ENCODE results near the gene CYP1A1. TPM values are rescaled to one million over a fixed set of nuclear protein-coding genes. Genes with fewer than 3 reads are reported as not detected.
"Not testable (repeated sequence)": the region's sequence is repeated elsewhere in the genome, so short reads cannot be mapped to it uniquely, and the experiment has no call there.

The CYP1A1 gene
- total RNA-seq, 1 experiment from 2014 or later = 2.7 TPM

- in situ Hi-C loops (cut with HindIII; ENCODE audit: low pct_unique_long_range_greater_than_20kb, low sequenced_read_pairs) = loop anchor here (10.0 to 25.0 kb wide), 2 partner anchors 115 to 212 kb away; partner anchors contain the start of gene RPP25
- no peak for DNase-seq (ENCODE audit: low read depth, low spot score)
Measured at GRCh38 chr15:74749832-74750231, 24.5 kb upstream of the CYP1A1 start.

GRCh38 chr15:74748322-74748946 lies 23.1 kb upstream of the CYP1A1 start, which contains the start of gene CYP1A2:
TSS of gene CYP1A2 (plus strand) at chr15:74748845. CDS start at chr15:74749739, 894 bp downstream.
- in situ Hi-C loops (cut with HindIII; ENCODE audit: low pct_unique_long_range_greater_than_20kb, low sequenced_read_pairs) = no loop called here
- no peak for DNase-seq (ENCODE audit: low read depth, low spot score)

DNA sequence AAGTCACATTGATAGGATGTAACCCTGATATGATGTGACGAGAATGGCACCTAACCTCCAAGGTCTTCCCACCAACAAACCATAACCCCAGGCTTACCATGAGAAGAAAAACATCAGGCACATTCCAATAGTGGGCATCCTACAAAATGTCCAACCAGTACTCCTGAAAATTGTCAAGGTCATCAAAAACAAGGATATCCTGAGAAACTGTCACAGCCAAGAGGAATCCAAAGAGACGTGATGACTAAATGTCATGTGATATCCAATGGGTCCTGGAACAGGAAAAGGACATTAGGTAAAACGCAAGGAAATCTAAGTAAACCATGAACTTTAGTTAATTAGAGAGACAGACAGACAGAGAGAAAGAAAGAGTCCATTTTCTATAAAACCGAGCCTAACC lies 21.1 kb upstream of the CYP1A1 start:
- in situ Hi-C loops (cut with HindIII; ENCODE audit: low pct_unique_long_range_greater_than_20kb, low sequenced_read_pairs) = no loop called here
- peak; percentile 39 for DNase-seq (ENCODE audit: low read depth, low spot score)

DNA sequence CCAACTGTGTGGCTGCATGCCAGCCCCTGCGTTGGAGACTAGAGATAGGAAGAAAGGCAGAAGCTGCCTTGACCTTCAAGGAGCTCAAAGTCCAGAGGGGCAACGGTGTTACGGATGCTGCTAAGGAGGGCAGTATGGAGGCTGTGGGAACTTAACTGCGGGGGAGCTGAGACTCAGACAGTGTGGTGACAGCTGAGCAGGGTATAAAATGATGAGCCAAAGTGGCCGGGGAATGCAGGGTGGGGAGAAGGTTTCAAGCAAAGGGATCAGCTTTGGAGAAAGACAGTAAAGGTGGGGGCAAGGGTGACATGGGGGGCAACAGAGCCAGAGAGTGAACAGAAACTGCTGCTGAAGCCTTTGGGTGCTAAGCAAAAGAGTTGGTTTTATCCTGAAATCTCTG lies 17.1 kb upstream of the CYP1A1 start:
- DNase-seq (ENCODE audit: low read depth, low spot score) = no peak
- in situ Hi-C loops (cut with HindIII; ENCODE audit: low pct_unique_long_range_greater_than_20kb, low sequenced_read_pairs) = no loop called here

DNA sequence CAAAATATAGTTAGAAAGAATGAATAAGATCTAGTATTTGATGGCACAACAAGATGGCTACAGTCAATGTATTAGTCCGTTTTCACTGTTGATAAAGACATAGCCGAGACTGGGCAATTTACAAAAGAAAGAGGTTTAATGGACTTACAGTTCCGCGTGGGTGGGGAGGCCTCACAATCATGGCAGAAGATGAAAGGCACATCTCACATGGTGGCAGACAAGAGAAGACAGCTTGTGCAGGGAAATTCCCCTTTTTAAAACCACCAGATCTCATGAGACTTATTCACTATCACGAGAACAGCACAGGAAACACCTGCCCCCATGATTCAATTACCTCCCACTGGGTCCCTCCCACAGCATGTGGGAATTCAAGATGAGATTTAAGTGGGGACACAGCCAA lies 12.9 kb upstream of the CYP1A1 start:
- peak; percentile 49 for DNase-seq (ENCODE audit: low read depth, low spot score)
- in situ Hi-C loops (cut with HindIII; ENCODE audit: low pct_unique_long_range_greater_than_20kb, low sequenced_read_pairs) = not testable (repeated sequence)

GRCh38 chr15:74735305-74735704 lies 10.0 kb upstream of the CYP1A1 start:
- in situ Hi-C loops (cut with HindIII; ENCODE audit: low pct_unique_long_range_greater_than_20kb, low sequenced_read_pairs) = no loop called here
- no peak for DNase-seq (ENCODE audit: low read depth, low spot score)

GRCh38 chr15:74733269-74733668 lies 7.9 kb upstream of the CYP1A1 start:
- in situ Hi-C loops (cut with HindIII; ENCODE audit: low pct_unique_long_range_greater_than_20kb, low sequenced_read_pairs) = no loop called here
- DNase-seq (ENCODE audit: low read depth, low spot score) = no peak

GRCh38 chr15:74732846-74733245 lies 7.5 kb upstream of the CYP1A1 start:
- DNase-seq (ENCODE audit: low read depth, low spot score) = no peak
- in situ Hi-C loops (cut with HindIII; ENCODE audit: low pct_unique_long_range_greater_than_20kb, low sequenced_read_pairs) = no loop called here

DNA sequence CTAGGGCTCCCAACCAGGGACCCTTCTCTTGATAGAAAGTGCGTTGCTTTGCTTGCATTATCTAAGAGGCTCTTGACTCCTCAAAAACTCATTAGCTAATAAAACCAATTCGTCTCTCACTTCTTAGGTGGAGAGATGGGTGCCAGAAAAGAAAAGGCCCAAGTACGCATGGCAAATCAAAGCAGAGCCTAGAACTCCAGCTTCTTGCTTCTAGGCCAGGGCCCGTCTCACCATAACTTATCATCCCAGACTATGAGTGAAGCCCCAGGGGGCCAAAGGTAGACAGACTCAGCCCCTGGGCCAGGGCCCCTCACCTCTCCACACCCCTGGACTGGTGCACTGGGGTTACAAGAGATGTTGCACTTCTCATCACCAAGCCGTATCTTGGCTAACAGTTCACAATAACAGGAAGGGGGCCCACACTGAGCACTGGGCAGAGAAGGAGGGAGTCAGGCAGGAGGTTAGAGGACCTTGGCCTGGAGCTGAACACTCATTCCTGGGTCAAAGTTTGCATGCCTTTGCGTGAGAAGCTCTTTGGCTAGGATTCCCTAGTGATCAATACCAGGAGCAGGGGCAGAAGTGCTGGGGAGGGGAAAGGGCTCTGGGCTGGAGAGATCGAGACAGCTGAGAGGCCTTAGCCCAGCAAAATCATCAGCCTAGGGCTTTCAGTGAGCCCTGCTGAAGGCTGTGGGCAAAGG lies 5.4 kb upstream of the CYP1A1 start:
- DNase-seq (ENCODE audit: low read depth, low spot score) = no peak

GRCh38 chr15:74729372-74729771 lies 4.0 kb upstream of the CYP1A1 start:
- DNase-seq (ENCODE audit: low read depth, low spot score); in situ Hi-C loops (cut with HindIII; ENCODE audit: low pct_unique_long_range_greater_than_20kb, low sequenced_read_pairs): not testable (repeated sequence)

More for the DNA sequence above, 5.4 kb upstream of the CYP1A1 start:
- in situ Hi-C loops (cut with HindIII; ENCODE audit: low pct_unique_long_range_greater_than_20kb, low sequenced_read_pairs) = no loop called here

DNA sequence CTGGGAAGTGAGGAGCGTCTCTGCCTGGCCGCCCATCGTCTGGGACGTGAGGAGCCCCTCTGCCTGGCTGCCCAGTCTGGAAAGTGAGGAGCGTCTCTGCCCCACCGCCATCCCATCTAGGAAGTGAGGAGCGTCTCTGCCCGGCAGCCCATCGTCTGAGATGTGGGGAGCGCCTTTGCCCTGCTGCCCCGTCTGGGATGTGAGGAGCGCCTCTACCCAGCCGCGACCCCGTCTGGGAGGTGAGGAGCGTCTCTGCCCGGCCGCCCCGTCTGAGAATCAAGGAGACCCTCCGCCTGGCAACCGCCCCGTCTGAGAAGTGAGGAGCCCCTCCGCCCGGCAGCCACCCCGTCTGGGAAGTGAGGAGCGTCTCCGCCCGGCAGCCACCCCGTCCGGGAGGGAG lies 3.4 kb upstream of the CYP1A1 start:
- in situ Hi-C loops (cut with HindIII; ENCODE audit: low pct_unique_long_range_greater_than_20kb, low sequenced_read_pairs); DNase-seq (ENCODE audit: low read depth, low spot score): not testable (repeated sequence)

GRCh38 chr15:74727727-74728126 lies 2.4 kb upstream of the CYP1A1 start:
- no peak for DNase-seq (ENCODE audit: low read depth, low spot score)
- in situ Hi-C loops (cut with HindIII; ENCODE audit: low pct_unique_long_range_greater_than_20kb, low sequenced_read_pairs) = no loop called here

DNA sequence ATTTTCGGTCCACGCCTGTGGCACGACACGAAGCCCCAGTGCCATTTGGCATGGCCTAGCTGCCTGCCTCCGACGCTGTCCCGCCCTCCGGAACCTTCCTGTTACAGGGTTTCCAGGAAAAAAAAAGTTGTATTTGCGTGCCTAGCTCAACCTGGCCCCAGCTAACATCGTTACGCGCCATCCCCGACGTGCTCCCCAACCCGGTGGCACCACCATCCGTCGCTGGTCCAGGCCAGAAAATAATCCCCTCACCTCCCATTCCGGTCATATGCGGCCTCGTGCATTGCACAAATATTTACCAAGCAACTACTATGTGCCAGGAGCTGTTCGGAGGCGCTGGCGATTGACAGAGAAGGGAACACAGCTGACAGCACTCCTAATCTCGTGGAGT lies 1.4 kb upstream of the CYP1A1 start:
- no peak for DNase-seq (ENCODE audit: low read depth, low spot score)
- in situ Hi-C loops (cut with HindIII; ENCODE audit: low pct_unique_long_range_greater_than_20kb, low sequenced_read_pairs) = no loop called here

DNA sequence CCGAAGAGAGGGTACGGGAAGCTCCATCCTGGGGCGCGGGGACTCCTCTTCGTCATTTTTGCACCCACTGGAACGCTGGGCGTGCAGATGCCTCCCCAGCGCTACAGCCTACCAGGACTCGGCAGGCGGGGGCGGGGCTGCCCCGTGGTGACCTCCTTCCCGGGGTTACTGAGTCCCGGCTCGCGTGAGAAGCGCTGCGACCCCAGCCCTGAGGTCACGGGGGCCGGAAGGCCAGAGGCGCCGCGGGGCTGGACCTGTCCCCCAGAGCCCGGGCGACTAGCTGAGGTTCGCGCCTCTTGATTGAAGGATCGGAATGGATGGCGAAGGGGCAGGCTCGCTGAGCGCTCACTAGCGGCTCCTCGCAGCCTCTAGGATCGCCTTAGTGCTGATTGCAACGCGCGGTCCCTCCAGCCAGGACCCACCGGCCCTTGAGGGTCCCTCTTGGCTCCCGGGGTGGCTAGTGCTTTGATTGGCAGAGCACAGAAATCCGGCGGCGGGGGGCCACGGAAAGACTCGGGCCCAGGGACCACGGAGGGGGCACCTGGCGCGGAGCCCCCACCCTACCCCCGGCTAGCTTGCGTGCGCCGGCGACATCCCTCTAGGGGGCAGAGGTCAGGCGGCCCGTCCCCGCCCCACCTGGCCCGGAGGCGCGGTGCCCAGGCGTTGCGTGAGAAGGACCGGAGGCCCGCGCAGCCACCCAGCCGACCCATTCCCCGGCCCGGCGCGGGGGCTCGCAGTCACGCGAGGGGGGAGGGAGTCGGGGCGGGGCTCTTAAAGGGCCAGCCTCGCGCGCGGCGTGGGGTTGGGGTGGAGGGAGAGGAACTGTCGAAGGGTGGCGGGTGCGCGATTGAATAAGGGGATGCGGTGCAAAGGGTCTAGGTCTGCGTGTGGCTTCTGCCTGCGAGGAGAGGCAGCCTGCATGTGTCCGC lies 781 bp upstream of the CYP1A1 start:
- in situ Hi-C loops (cut with HindIII; ENCODE audit: low pct_unique_long_range_greater_than_20kb, low sequenced_read_pairs) = no loop called here
- DNase-seq (ENCODE audit: low read depth, low spot score) = peak; percentile 26

- no peak for DNase-seq (ENCODE audit: low read depth, low spot score)
- in situ Hi-C loops (cut with HindIII; ENCODE audit: low pct_unique_long_range_greater_than_20kb, low sequenced_read_pairs) = no loop called here
Measured at GRCh38 chr15:74724570-74725224, 631 bp downstream of the CYP1A1 start.

GRCh38 chr15:74723754-74724334 lies 1.5 kb downstream of the CYP1A1 start:
- in situ Hi-C loops (cut with HindIII; ENCODE audit: low pct_unique_long_range_greater_than_20kb, low sequenced_read_pairs) = no loop called here
- peak; percentile 86 for DNase-seq (ENCODE audit: low read depth, low spot score)

DNA sequence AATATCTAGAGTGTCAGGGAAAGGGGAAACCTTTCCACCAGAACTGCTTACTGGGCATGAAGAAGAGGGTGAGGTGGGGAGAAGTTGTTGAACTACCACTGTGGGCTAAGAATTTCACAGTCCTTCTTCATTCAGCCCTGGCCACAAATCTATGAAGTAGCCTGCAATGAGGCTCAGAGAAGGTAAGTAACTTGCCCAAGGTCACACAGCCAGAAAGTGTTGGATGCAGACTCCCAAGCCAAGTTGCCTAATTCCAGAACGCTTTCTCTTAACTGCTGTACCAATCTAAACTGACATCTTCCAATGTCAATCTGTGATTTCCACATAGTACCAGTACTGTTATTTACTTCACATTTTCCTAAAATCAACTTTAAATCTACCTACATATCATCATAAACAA lies 2.1 kb downstream of the CYP1A1 start:
- in situ Hi-C loops (cut with HindIII; ENCODE audit: low pct_unique_long_range_greater_than_20kb, low sequenced_read_pairs) = no loop called here
- no peak for DNase-seq (ENCODE audit: low read depth, low spot score)
